ENCODE data around the gene XKR3. TPM values are rescaled to one million over a fixed set of nuclear protein-coding genes. Genes with fewer than 3 reads are reported as not detected.
"Not testable (repeated sequence)": the region's sequence is repeated elsewhere in the genome, so short reads cannot be mapped to it uniquely, and the experiment has no call there.

XKR3 gene
- total RNA-seq, 6 experiments from 2014 or later: not detected

DNA sequence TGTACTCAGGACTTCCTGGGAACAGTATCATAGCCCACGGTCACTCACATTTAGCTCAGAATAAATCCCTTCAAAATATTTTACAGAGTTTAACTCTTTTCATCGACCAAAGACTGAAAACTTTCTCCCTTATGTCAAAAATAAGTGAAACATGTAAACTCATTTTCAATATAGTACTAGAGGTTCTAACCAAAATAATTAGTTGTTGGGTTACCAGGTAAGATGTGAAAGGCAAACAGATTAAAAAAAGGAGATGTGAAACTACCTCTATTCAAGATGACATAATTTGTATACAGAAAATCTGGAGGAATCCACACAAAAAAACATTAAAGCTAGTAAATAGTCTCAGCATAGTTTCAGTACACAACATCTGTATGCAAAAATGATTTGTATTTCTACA is 20.3 kb downstream of the XKR3 start:
- no peaks in the 10 kb centered on the region for H3K36me3 Mint-ChIP-seq (ENCODE audit: low read depth)
- H3K4me1 Mint-ChIP-seq (ENCODE audit: low read depth): no peaks in the 10 kb centered on the region
- no peak overlapping the region for H3K4me3 Mint-ChIP-seq
- H3K27ac Mint-ChIP-seq: no peak overlapping the region
- peaks cover 48% of the 10 kb centered on the region for H3K9me3 Mint-ChIP-seq
- DNase-seq: no peak
- no peaks in the 10 kb centered on the region; the same call in 1 of the 2 replicates for H3K27me3 Mint-ChIP-seq (ENCODE audit: insufficient read depth)
- TF ChIP-seq, protein P1, sequence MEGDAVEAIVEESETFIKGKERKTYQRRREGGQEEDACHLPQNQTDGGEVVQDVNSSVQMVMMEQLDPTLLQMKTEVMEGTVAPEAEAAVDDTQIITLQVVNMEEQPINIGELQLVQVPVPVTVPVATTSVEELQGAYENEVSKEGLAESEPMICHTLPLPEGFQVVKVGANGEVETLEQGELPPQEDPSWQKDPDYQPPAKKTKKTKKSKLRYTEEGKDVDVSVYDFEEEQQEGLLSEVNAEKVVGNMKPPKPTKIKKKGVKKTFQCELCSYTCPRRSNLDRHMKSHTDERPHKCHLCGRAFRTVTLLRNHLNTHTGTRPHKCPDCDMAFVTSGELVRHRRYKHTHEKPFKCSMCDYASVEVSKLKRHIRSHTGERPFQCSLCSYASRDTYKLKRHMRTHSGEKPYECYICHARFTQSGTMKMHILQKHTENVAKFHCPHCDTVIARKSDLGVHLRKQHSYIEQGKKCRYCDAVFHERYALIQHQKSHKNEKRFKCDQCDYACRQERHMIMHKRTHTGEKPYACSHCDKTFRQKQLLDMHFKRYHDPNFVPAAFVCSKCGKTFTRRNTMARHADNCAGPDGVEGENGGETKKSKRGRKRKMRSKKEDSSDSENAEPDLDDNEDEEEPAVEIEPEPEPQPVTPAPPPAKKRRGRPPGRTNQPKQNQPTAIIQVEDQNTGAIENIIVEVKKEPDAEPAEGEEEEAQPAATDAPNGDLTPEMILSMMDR (IDR thresholded peaks at IDR 0.05): no peak

DNA sequence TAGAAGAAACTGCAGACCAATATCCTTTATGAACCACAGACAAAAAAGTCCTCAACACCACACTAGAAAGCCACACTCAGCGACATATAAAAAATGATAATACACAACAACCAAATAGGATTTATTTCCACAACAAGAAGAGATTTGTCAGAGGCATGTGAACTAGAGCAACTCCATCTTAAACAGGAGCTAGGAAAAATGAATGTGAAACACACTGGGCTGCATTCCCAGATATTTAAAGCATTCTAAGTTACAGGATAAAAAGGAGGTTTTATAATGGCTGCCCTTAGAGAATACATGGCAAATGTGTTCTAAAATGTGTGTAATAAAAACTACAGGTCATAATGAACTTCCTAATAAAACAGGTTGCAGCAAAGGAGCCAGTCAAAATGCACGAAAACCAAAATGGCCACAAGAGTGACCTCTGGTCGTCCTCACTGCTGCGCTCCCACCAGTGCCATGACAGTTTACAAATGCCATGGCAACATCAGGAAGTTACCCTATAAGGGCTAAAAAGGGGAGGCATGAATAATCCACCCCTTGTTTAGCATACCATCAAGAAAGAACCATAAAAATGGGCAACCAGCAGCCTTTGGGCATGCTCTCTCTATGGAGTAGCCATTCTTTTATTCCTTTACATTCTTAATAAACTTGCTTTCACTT is 21.8 kb downstream of the XKR3 start:
- H3K36me3 Mint-ChIP-seq (ENCODE audit: low read depth): no peaks in the 10 kb centered on the region
- H3K4me1 Mint-ChIP-seq (ENCODE audit: low read depth): no peaks in the 10 kb centered on the region
- H3K27me3 Mint-ChIP-seq (ENCODE audit: insufficient read depth): no peaks in the 10 kb centered on the region
- no peak for DNase-seq
- TF ChIP-seq, protein P1 (IDR thresholded peaks at IDR 0.05): no peak
- H3K27ac Mint-ChIP-seq: no peak overlapping the region
- H3K4me3 Mint-ChIP-seq: no peak overlapping the region
- peaks cover 45% of the 10 kb centered on the region for H3K9me3 Mint-ChIP-seq

DNA sequence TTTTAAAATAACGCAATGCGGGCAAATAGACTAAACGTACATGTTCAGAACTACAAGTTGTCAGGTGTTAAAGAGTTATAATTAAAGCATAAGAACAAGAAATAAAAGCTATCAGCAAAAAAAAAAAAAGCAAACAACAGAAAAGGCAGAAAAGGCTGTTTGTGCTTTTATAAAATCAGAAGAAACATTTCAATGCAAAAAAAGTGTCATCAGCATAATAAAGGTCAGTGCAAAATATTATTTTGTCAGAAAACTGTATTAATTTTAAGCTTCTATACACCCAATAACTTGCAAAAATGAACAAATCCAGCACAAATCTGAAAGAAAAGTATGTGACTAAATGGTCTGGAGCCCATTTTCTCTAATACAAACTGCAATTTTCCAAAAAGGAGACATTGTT is 23.6 kb downstream of the XKR3 start:
- TF ChIP-seq, protein P1 (IDR thresholded peaks at IDR 0.05): no peak
- Mint-ChIP-seq H3K27me3 (ENCODE audit: insufficient read depth) (no peaks in the 10 kb centered on the region), H3K9me3 (peaks cover 57% of the 10 kb centered on the region), H3K4me3 (no peak overlapping the region), H3K27ac (no peak overlapping the region), H3K36me3 (ENCODE audit: low read depth) (no peaks in the 10 kb centered on the region), H3K4me1 (ENCODE audit: low read depth) (no peaks in the 10 kb centered on the region)
- no peak for DNase-seq

DNA sequence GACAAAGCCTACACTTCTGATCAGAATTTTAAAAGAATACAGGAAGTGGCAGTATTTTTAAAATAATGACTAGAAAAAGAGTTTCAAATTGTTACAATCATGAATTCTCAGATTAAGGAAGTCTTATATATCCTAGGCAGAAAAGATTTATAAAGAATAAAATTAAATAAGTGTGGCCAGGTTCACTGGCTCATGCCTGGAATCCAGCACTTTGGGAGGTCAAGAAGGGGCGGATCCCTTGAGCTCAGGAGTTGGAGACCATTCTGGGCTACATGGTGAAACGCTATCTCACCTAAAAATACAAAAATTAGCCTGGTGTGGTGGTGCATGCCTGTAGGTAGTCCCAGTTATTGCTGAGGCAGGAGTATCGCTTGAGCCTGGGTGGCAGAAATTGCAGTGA is 24.1 kb downstream of the XKR3 start:
- H3K36me3 Mint-ChIP-seq (ENCODE audit: low read depth): no peaks in the 10 kb centered on the region
- peaks cover 62% of the 10 kb centered on the region for H3K9me3 Mint-ChIP-seq
- TF ChIP-seq, protein P1 (IDR thresholded peaks at IDR 0.05): no peak
- no peaks in the 10 kb centered on the region for H3K27me3 Mint-ChIP-seq (ENCODE audit: insufficient read depth)
- no peak for DNase-seq
- no peak overlapping the region for H3K27ac Mint-ChIP-seq
- H3K4me1 Mint-ChIP-seq (ENCODE audit: low read depth): no peaks in the 10 kb centered on the region
- H3K4me3 Mint-ChIP-seq: no peak overlapping the region

DNA sequence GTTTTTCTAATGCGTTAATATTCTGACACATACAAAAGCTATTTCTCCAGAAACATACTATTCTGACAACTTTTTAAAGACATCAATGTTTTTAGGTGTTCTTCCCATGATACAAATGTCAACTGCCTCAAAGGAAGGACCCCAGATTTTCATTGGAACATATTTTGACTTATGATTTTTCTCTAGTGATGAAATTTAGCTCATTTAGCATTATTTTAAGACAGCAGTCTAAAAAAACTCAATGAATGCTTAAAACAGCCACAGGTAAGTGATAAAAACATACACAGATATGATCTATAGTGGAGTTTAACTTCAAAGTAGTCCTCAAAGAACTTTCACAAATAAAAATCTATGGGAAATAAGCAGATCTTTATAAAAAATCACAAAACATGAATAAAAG is 24.9 kb downstream of the XKR3 start:
- DNase-seq: no peak
- peaks cover 62% of the 10 kb centered on the region for H3K9me3 Mint-ChIP-seq
- no peaks in the 10 kb centered on the region for H3K36me3 Mint-ChIP-seq (ENCODE audit: low read depth)
- H3K27me3 Mint-ChIP-seq (ENCODE audit: insufficient read depth): no peaks in the 10 kb centered on the region
- H3K27ac Mint-ChIP-seq: no peak overlapping the region
- TF ChIP-seq, protein P1 (IDR thresholded peaks at IDR 0.05): no peak
- H3K4me1 Mint-ChIP-seq (ENCODE audit: low read depth): no peaks in the 10 kb centered on the region
- no peak overlapping the region for H3K4me3 Mint-ChIP-seq

DNA sequence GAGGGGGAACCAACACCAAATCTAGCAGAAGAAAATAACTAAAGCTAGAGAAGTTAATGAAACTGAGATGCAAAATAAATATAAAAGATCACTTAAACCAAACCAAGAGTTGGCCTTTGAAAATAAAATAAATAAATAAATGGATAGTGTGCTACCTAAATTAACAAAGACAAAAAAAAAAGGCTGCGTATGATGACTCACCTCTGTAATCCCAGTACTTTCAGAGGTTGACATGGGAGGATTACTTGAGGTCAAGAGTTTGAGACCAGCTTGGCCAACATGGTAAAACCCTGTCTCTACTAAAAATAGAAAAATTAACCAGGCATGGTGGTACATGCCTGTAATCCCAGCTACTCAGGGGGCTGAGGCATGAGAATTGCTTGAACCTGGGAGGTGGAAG is 29.7 kb downstream of the XKR3 start:
- H3K36me3 Mint-ChIP-seq (ENCODE audit: low read depth); H3K27ac Mint-ChIP-seq; DNase-seq; H3K27me3 Mint-ChIP-seq (ENCODE audit: insufficient read depth); H3K4me1 Mint-ChIP-seq (ENCODE audit: low read depth); H3K4me3 Mint-ChIP-seq: not testable (repeated sequence)
- H3K9me3 Mint-ChIP-seq: peaks cover 73% of the 10 kb centered on the region
